GM10847 (cell line): Measurements from ENCODE around the gene CLEC4G.

ENCODE experiments used
- POLR2A ChIP-seq: IDR thresholded peaks from 2 replicates; pipeline ENCODE4 v1.6.1; 2011; ENCODE audit not compliant: insufficient read length; ENCODE audit errors: extremely low read depth

The CLEC4G gene

DNA sequence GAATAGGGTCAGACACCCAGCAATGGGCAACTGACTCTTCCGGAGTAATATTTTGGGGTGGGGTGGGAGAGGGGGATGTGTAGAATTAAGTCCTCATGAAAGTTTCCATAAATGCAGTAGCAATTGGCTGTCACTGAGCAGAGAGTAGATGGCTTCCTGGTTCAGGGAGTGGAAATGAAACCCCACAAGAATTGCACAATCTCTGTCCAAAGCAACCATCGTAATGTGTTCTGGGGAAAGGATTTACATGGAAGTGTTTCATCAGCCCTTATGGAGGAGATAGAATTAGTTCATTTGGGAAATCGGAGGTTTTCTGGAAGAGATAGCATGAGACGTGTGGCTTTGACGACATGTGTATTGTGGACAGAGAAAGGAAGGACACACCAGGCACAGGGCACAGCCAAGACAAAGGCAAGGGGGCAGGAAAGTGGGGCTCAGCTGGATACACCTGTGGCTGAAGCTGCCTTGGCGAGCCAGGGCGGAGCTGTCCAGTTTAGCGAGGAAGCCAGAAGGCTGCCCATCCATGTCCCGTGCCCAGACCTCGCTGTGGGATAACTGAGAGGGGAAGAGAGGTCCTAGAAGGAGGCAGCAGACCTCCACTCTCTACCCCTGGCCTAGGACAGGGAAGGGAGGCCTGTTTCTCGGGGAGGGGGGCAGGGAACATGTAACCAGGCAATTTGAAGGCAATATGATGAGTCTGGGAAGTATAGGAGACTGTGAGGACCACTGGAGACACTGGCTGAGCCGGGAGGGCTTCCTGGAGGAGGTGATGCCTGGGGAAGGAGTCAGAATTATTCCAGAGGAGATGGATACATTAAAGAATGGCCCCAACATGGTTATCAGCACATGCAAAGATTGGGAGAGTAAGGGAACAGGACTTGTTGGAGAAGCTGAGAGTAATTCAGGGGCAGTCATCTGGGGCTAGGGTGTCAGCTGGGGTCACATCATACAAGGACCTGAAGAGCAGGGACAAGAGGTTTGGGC lies 2.6 kb upstream of the CLEC4G start:
- TF ChIP-seq POLR2A, result no peak

DNA sequence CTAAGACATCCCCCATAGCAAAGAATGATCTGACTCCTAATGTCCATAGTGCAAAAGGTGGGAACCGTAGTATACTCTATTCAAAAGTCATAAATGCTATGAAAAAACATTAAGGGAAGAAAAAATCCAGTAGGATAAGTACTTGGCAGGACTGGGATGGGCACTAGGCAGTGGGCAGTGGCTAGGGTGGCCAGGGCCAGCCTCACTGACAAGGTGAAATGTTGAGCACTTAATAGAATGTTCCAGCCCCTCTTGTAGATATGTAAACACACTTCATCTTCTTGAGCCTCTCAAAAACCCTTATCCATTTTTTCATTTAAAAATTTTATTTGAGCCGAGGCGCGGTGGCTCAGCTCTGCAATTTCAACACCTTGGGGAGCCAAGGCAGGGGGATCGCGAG lies 1.5 kb upstream of the CLEC4G start:
- no peak for TF ChIP-seq POLR2A

DNA sequence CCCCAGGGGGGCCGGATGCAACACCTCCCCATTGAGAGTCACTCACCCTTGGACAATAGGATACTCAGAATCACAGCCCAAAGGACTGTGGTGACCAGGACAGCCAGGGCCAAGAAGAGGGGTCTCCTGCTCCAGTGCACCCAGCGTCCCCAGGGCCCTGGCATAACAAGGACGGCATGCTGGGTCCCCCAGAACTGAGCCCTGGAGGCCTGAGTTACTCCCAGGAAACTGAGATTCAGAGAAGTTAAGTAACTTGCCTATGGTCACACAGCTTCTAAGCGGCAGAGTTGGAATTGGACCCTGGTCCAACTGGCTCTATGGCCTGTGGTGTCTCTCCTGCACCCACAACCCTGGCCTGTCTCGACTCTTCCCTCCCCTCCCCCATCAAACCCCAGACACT lies 295 bp downstream of the CLEC4G start:
- no peak for TF ChIP-seq POLR2A

DNA sequence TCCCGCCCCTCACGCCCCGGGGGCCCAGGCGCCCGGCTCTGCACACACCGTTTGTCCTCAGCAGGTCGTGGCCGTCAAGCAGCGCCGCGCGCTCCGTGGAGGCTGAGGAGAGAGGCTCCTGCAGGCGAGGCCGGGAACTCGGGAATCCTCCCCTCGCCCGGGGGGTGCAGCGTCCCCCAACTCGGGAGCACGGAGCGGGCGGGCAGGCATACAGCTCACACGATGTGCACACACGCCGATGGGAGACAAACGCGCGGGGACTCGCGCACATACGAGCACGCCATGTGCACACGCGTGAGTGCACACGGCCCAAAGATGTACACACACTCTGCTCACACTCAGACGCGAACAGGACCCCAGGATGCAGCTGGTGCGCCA lies 703 bp downstream of the CLEC4G start:
- no peak for TF ChIP-seq POLR2A

DNA sequence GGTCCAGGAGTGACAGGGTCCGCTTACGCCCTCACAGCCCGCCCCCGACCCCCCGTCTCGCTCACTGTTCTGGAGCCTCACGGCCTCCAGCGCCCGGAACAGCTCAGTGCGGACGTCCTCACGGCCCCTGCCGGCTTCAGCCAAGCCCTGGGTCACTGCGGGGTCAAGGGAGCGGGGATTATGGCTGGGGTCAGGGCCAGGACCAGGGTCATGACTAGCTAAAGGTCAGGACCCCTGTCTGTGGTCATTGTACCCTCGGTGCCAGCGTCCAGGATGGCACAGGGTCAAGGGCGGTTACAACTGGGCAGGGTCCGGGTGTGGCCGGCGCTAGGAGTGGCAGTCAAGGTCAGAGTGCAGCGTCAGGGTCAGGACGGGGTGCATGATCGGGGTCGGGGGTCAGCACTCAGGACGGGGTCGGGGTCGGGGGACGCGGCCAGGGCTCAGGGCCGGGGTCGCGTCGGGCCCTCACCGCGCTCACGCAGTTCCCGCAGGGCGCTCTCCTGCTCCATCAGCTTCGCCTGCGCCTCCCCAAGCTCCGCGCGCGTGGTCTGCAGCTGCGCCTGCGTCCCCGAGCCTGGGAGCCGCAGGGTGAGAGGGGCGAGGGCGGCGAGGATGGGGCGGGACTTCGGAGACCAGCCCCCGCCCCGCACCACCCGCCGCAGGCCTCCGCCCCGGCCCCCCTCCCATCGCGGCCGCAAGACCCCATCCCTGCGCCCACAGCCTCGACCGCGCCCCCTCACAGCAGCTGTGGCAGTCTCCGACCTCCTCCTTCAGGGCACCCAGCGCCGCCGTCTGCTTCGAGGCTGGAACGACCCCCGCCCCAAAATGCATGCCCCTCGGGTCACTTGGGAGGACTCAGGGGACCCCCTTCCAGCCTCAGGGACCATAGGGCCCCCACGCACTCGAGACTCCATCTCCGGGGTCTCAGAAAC lies 1.4 kb downstream of the CLEC4G start:
- TF ChIP-seq POLR2A, result no peak

DNA sequence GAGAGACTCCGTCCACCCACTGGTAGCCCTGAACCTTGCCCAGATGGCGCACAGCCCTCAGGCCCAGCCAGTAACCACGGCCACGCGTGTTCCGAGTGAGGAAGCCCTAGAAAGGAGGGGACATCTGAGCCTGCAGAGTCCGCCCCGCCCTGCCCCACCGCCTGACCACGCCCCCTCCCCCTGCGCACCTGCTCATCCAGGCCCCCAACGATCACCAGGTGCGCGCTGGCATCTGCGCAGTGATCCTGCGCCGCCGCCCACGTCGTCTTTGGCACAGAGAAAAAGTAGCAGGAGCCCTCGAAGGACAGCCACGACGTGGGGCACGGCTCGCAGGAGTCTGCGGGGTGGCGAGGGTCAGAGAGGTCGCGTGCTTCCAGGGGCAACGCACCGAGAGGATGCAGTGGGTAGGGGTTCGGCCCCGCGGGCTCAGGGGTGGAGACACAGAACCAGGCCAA lies 2.1 kb downstream of the CLEC4G start:
- TF ChIP-seq POLR2A, result no peak

DNA sequence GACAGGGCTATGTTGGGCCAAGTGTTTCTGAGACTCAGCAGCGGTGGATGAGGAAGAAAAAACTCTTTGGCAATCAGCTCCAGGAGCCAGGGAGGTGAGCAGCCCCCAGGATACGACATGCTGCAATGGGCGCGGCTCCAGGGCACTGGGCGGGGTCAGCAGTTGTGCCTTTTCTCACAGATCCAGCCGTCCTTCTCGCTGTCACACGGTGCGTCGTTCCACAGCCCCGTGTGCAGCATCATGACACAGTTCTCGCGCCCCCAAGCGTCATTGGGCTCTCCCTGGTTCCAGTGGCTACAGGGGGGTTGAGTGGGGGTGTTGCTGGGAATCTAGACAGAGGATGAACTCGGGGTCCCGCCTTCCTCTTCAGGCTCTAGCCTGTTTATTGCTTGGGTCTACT lies 2.7 kb downstream of the CLEC4G start:
- no peak for TF ChIP-seq POLR2A

DNA sequence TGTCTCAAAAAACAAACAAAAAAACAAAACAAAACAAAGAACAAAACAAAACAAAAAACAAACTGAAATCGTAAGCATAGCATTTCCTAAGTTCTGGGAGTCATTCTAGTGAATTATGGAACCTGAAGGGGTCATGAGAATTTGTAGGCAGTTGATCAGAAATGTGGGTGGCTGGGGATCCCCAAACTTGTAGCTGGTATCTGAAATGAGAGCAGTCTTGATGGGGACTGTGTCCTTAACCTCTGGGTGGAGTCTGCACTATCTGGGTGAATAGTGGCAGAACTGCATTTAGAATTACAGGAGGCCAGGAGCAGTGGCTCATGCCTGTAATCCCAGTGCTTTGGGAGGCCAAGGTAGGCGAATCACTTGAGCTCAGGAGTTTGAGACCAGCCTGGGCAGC lies 6.1 kb downstream of the CLEC4G start:
- no peak for TF ChIP-seq POLR2A

DNA sequence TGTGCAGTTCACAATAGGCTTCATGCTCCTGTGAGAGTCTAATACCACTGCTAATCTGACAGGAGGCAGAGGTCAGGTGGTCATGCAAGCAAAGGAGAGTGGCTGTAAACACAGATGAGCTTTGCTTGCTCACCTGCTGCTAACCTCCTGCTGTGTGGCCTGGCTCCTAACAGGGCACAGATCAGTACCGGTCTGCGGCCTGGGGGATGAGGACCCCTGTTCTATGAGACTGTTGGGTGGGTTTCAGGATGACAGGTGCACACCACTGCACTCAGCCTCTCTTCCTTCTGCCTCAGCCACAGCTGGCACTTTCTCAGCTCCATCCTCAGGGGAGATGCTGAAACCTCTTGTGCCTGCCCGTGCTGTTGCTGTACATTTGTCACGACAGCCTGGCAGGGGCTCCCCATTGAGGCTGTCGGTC lies 9.7 kb downstream of the CLEC4G start:
- TF ChIP-seq POLR2A, result no peak

DNA sequence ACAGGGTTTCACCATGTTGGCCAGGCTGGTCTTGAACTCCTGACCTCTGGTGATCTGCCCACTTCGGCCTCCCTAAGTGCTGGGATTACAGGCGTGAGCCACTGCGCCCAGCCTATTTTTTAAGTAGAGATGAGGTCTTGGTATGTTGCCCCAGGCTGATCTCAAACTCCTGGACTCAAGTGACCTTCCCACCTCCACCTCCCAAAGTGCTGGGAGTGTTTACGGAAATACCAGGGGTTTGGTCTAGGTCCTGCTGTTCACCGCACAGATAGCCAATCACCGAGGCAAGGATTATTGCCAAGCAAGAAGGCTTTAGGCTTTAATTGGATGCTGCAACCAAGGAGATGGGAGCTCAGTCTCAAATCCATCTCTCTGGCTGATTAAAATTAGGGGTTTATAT lies 11.6 kb downstream of the CLEC4G start:
- no peak for TF ChIP-seq POLR2A

DNA sequence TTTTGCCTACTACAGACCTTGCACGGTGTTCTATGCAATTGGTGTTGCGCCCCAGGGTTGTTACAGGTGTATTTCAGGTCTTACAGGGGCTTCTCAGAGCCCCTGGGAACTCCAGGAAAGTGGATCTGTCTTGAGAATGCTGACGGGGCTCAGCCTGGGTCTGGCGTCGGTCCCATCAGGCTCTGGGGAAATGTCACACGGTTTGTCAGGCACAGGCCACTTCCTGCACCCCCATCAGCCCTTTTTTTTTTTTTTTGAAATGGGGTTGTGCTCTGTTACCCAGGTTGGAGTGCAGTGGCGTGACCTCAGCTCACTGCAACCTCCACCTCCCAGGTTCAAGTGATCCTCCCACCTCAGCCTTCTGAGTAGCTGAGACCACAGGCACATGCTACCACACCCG lies 13.2 kb downstream of the CLEC4G start:
- no peak for TF ChIP-seq POLR2A

DNA sequence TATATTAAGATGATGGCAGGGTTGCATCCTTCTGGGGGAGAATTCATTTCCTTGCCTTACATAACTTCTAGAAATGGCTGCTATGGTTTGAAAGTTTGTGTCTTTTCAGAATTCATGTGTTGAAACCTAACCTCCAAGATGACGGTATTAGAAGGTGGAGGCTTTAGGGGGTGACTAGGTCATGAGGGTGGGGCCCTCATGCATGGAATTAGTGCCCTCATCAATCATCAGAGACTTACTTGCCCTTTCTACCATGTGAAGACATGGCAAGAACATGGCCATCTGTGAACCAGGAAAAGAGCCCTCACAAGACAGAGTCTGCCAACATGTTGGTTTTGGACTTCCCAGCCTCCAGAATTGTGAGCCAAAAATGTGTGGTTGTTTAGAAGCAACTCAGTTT lies 15.1 kb downstream of the CLEC4G start:
- no peak for TF ChIP-seq POLR2A

DNA sequence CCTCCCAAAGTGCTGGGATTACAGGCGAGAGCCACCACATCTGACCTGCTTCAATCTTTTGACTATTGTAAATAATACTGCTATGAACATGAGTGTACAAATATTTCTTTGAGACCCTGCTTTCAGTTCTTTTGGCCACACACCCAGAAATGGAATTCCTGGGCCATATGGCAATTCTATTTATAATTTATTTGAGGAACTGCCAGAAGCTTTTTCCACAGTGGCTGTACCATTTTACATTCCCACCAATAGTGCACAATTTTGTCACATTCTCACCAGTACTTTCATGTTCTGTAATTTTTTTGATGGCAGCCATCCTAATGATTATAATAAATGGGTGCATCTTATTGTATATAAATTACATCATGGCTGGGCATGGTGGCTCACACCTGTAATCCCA lies 16.2 kb downstream of the CLEC4G start:
- TF ChIP-seq POLR2A, result no peak

DNA sequence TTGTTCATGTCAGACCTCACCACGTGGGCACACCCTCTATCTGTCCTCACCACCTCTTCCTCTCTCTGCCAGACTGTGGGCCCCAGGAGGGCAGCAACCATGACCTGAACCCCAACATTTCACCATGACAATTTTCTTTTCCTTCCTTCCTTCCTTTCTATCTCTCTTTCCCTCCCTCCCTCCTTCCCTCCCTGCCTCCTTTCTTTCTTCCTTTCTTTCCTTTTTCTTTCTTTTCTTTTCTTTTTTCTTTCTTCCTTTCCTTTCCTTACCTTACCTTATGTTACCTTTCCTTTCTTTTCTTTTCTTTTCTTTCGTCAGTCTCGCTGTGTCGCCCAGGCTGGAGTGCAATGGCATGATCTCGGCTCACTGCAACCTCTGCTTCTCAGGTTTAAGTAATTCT lies 21.3 kb downstream of the CLEC4G start:
- TF ChIP-seq POLR2A, result no peak

DNA sequence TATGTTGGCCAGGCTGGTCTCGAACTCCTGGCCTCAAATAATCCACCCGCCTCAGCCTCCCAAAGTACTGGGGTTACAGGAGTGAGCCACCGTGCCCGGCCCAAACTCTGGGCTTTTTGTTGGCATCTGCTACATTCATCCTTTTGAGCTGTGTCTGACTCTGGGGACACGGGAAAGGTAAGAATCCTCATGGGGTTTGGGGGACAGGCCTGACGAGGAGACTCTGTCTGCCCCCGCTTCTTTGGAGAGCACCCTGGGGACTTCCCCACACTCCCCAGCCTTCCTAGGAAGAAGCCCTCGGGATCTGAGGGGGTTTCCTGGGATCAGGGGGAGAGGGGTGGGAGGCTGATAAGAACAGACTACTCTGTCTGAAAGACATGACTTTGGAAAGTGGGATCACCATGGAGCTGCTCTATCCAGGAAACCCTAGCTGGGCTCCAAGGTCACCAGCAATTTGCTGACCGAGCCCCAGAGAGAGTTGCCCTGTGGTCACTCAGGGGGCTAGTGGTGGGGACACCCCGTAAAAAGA lies 21.9 kb downstream of the CLEC4G start:
- TF ChIP-seq POLR2A, result no peak
